ENCODE measurements around the gene ICE1.

The ICE1 gene

GRCh38 chr5:5418006-5418405 is 4.5 kb upstream of the ICE1 start:
- no peak overlapping the region for H3K4me3 ChIP-seq (ENCODE audit: low read depth, low read length)
- no peak for DNase-seq (ENCODE audit: low read depth)

GRCh38 chr5:5418764-5419163 is 3.7 kb upstream of the ICE1 start:
- TF ChIP-seq, protein P1, sequence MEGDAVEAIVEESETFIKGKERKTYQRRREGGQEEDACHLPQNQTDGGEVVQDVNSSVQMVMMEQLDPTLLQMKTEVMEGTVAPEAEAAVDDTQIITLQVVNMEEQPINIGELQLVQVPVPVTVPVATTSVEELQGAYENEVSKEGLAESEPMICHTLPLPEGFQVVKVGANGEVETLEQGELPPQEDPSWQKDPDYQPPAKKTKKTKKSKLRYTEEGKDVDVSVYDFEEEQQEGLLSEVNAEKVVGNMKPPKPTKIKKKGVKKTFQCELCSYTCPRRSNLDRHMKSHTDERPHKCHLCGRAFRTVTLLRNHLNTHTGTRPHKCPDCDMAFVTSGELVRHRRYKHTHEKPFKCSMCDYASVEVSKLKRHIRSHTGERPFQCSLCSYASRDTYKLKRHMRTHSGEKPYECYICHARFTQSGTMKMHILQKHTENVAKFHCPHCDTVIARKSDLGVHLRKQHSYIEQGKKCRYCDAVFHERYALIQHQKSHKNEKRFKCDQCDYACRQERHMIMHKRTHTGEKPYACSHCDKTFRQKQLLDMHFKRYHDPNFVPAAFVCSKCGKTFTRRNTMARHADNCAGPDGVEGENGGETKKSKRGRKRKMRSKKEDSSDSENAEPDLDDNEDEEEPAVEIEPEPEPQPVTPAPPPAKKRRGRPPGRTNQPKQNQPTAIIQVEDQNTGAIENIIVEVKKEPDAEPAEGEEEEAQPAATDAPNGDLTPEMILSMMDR (IDR thresholded peaks at IDR 0.05; ENCODE audit: low read depth, low read length, missing control alignments): no peak

More at GRCh38 chr5:5418006-5418405, 4.5 kb upstream of the ICE1 start:
- TF ChIP-seq, protein P1 (IDR thresholded peaks at IDR 0.05; ENCODE audit: low read depth, low read length, missing control alignments): no peak

GRCh38 chr5:5419291-5420210 is 2.9 kb upstream of the ICE1 start:
- TF ChIP-seq, protein P1 (IDR thresholded peaks at IDR 0.05; ENCODE audit: low read depth, low read length, missing control alignments): peak; percentile 54
- H3K4me3 ChIP-seq (ENCODE audit: low read depth, low read length): no peak overlapping the region
- DNase-seq (ENCODE audit: low read depth): no peak

More at GRCh38 chr5:5418764-5419163, 3.7 kb upstream of the ICE1 start:
- no peak overlapping the region for H3K4me3 ChIP-seq (ENCODE audit: low read depth, low read length)
- DNase-seq (ENCODE audit: low read depth): no peak

GRCh38 chr5:5420251-5420650 is 2.2 kb upstream of the ICE1 start:
- H3K4me3 ChIP-seq (ENCODE audit: low read depth, low read length): no peak overlapping the region
- TF ChIP-seq, protein P1 (IDR thresholded peaks at IDR 0.05; ENCODE audit: low read depth, low read length, missing control alignments): no peak
- DNase-seq (ENCODE audit: low read depth): no peak

GRCh38 chr5:5421149-5421960 is 1.1 kb upstream of the ICE1 start:
- H3K4me3 ChIP-seq (ENCODE audit: low read depth, low read length): peak overlapping the region; percentile 92
- DNase-seq (ENCODE audit: low read depth): peak; percentile 29
- TF ChIP-seq, protein P1 (IDR thresholded peaks at IDR 0.05; ENCODE audit: low read depth, low read length, missing control alignments): no peak

DNA sequence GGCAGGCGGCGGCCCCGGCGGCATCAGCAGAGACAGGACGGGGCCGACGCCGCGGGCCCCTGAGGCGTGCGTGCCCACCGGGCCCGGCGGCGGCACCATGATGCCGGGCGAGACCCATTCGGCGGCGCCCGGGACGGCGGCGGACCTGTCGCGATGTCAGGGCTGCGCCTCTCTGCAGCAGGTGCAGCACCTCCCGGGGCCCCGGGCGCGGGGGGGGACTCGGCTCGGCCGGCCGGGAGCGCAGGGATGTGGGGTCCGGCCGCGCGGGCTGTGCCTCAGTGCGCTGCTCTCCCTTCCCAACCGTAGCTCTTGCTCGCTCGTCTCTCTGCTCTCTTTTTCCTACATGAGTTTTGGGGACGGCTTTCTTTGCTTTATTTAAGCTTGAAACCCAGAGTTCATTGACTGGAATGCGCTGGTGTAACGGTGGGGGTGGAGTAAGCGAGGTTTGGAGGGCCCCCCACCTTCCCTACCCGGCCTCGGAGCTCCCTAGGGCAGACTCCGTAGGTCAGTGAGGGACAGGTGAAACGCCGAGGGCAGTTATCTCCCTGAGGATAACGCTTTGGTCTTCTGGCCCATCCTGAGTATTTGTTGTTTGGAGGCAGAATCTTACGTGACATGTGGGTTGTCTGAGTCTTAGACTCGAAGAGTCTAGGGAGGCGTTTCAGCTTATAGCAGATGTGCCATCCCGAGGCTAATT is 490 bp downstream of the ICE1 start:
- peak overlapping the region; percentile 92 for H3K4me3 ChIP-seq (ENCODE audit: low read depth, low read length)
- TF ChIP-seq, protein P1 (IDR thresholded peaks at IDR 0.05; ENCODE audit: low read depth, low read length, missing control alignments): no peak

More for the DNA sequence above, 490 bp downstream of the ICE1 start:
- DNase-seq (ENCODE audit: low read depth): no peak
